Upper lobe of right lung (tissue), 1 donor: Measurements from ENCODE around the gene PCDHGA6. TPM values are rescaled to one million over a fixed set of nuclear protein-coding genes. Genes with fewer than 3 reads are reported as not detected.
"Not testable (repeated sequence)": the region's sequence is repeated elsewhere in the genome, so short reads cannot be mapped to it uniquely, and the experiment has no call there.

Experiments
- ATAC-seq: fragments of 200-7000 bp; cut with Tn5 transposase; one replicate; pipeline ENCODE4 v1.9.1; 2020; ENCODE audit warnings: mild to moderate bottlenecking, moderate library complexity
- DNase-seq: peaks from one replicate; pipeline ENCODE4 v3.0.0-alpha.2; 2020
- H3K27ac ChIP-seq: fragments of 200-600 bp; one replicate; pipeline ENCODE4 v1.8.0; 2022
- H3K27me3 ChIP-seq: fragments of 200-600 bp; one replicate; pipeline ENCODE4 v1.8.0; 2022; ENCODE audit warnings: mild to moderate bottlenecking
- H3K36me3 ChIP-seq: fragments of 200-600 bp; one replicate; pipeline ENCODE4 v1.8.0; 2022
- H3K4me1 ChIP-seq: fragments of 200-600 bp; one replicate; pipeline ENCODE4 v1.8.0; 2022
- H3K4me3 ChIP-seq: fragments of 200-600 bp; one replicate; pipeline ENCODE4 v1.8.0; 2022; ENCODE audit warnings: mild to moderate bottlenecking
- H3K9me3 ChIP-seq: fragments of 200-600 bp; one replicate; pipeline ENCODE4 v1.8.0; 2022
- CTCF ChIP-seq: fragments of 200-600 bp; IDR thresholded peaks from one replicate; pipeline ENCODE4 v1.8.0; 2022; ENCODE audit warnings: antibody characterized with exemption
- intact Hi-C: fragments of 100-400 bp; cut with DNase I; formaldehyde crosslinking; loops from one replicate; pipeline ENCODE4 v1.11.0; 2022
- total RNA-seq: library from RNA; stranded (reverse); fragmentation: NEBNext Ultra II Directional; extraction: Animal tissue kit (Norgen Biotek cat#: 25700); gene quantifications from one replicate; pipeline ENCODE4 v1.2.1, GENCODE V29; 2021
- donor health status: DM: no; HTN: yes; CAD: no; lungs with severe emphysema.

The PCDHGA6 gene
- total RNA-seq, 1 donor from 2014 or later, result 3.9 TPM

DNA sequence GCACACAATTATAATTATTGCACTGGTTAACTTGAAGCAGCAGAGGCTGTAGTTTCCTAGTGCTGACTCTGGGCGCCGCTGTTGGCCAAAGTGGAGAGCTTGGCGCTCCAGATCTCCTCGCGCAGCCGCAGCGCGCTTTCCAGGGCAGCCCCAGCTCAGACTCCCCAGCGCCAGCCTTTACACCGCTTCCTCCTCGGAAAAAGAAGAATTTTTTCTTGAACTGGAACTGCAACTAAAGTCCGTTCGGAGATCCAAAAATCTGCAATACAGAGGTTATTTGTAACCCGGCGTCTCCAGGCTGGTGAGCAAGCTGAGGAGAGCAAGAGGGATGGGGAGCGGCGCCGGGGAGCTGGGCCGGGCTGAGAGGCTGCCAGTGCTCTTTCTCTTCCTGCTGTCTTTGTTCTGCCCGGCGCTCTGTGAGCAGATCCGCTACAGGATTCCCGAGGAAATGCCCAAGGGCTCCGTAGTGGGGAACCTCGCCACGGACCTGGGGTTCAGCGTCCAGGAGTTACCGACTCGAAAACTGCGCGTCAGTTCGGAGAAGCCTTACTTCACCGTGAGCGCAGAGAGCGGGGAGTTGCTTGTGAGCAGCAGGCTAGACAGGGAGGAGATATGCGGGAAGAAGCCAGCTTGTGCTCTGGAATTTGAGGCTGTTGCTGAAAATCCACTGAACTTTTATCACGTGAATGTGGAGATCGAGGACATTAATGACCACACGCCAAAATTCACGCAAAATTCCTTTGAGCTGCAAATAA is 14.0 kb downstream of the PCDHGA6 start, which contains the start of gene PCDHGB4:
Gene PCDHGB4, plus strand, starts transcription at position 142 of the 755 bp plus-strand sequence. Its CDS starts 187 bp downstream, at position 329.
- peaks cover 31% of the 10 kb centered on the region for H3K9me3 ChIP-seq
- H3K4me1 ChIP-seq, H3K27ac ChIP-seq, H3K4me3 ChIP-seq, intact Hi-C loops, H3K36me3 ChIP-seq, H3K27me3 ChIP-seq: not testable (repeated sequence)
- DNase-seq, result peak; percentile 74
- TF ChIP-seq CTCF, result peak; percentile 42
- peak; percentile 92 for ATAC-seq

DNA sequence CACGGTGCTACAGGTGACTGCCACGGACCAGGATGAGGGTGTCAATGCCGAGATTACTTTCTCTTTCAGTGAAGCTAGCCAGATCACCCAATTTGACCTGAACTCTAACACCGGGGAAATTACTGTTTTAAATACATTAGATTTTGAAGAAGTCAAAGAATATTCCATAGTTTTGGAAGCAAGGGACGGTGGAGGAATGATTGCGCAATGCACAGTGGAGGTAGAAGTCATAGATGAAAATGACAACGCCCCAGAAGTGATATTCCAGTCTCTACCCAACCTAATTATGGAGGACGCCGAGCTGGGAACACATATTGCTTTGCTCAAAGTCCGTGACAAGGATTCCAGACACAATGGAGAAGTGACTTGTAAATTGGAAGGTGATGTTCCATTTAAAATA is 15.0 kb downstream of the PCDHGA6 start:
- Histone ChIP-seq H3K27ac (no peak overlapping the region), H3K36me3 (no peaks in the 10 kb centered on the region), H3K4me1 (no peaks in the 10 kb centered on the region), H3K9me3 (peaks cover 40% of the 10 kb centered on the region), H3K27me3 (peaks cover 10% of the 10 kb centered on the region), H3K4me3 (no peak overlapping the region)
- TF ChIP-seq CTCF, result no peak
- ATAC-seq, result no peak
- intact Hi-C loops, result no loop called here
- no peak for DNase-seq

DNA sequence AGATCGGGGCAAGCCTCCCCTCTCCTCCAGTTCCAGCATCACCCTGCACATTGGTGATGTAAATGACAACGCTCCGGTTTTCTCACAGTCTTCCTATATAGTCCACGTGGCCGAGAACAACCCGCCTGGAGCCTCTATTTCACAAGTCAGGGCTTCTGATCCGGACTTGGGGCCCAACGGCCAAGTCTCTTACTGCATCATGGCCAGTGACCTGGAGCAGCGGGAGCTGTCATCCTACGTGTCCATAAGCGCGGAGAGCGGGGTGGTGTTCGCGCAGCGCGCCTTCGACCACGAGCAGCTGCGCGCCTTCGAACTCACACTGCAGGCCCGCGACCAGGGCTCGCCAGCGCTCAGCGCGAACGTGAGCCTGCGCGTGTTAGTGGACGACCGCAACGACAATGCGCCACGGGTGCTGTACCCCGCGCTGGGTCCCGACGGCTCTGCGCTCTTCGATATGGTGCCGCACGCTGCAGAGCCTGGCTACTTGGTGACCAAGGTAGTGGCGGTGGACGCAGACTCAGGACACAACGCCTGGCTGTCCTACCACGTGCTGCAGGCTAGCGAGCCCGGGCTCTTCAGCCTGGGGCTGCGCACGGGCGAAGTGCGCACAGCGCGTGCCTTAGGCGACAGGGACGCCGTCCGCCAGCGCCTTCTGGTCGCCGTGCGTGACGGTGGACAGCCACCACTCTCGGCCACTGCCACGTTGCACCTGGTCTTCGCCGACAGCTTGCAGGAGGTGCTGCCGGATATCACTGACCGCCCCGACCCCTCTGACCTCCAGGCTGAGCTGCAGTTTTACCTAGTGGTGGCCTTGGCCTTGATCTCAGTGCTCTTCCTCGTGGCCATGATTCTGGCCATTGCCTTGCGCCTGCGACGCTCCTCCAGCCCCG is 15.7 kb downstream of the PCDHGA6 start:
- Histone ChIP-seq H3K27me3 (peaks cover 16% of the 10 kb centered on the region), H3K4me1 (no peaks in the 10 kb centered on the region), H3K9me3 (peaks cover 39% of the 10 kb centered on the region), H3K4me3 (no peak overlapping the region), H3K36me3 (no peaks in the 10 kb centered on the region), H3K27ac (no peak overlapping the region)
- intact Hi-C loops, result no loop called here
- ATAC-seq (no peak), DNase-seq (no peak)
- TF ChIP-seq CTCF, result no peak

DNA sequence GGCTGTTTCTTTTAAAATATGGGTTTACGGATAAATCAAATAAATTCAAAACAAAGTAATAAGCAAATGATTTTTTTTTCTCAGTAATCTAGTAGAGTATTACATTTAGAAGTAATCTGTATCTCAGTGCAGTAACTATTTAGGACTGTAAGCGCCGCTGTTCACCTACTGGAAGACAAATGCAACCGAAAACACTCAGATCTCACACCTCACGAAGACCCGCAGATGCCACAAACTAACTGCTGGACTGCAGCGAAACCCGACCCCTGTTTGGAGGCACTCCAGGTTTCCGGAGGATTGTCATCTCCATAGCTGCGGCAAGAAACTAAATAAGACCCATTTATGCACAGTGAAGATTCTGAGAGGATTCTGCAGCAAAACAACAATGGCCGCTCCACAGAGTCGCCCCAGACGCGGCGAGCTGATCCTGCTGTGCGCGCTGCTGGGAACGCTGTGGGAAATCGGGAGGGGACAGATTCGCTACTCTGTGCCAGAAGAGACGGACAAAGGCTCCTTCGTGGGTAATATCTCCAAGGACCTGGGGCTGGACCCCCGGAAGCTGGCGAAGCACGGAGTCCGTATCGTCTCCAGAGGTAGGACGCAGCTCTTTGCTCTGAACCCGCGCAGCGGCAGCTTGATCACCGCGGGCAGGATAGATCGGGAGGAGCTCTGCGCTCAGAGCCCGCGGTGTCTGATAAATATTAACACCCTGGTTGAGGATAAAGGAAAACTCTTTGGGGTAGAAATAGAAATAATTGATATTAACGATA is 18.9 kb downstream of the PCDHGA6 start, which contains the start of gene PCDHGA8:
Gene PCDHGA8, plus strand, starts transcription at position 205 of the 770 bp plus-strand sequence. Its CDS starts 181 bp downstream, at position 386.
- peaks cover 16% of the 10 kb centered on the region for H3K27me3 ChIP-seq
- no peaks in the 10 kb centered on the region for H3K4me1 ChIP-seq
- H3K36me3 ChIP-seq, result no peaks in the 10 kb centered on the region
- peaks cover 36% of the 10 kb centered on the region for H3K9me3 ChIP-seq
- no peak within 1 kb of the TSS for H3K27ac ChIP-seq
- intact Hi-C loops, result no loop called here
- peak; percentile 12 for TF ChIP-seq CTCF
- no peak within 1 kb of the TSS for H3K4me3 ChIP-seq
- ATAC-seq (no peak), DNase-seq (no peak)

GRCh38 chr5:141393267-141393666 is 19.6 kb downstream of the PCDHGA6 start:
- no peaks in the 10 kb centered on the region for H3K36me3 ChIP-seq
- H3K27me3 ChIP-seq, result peaks cover 16% of the 10 kb centered on the region
- H3K4me3 ChIP-seq, result no peak overlapping the region
- ATAC-seq (no peak), DNase-seq (no peak)
- peaks cover 36% of the 10 kb centered on the region for H3K9me3 ChIP-seq
- H3K27ac ChIP-seq, result no peak overlapping the region
- H3K4me1 ChIP-seq, result no peaks in the 10 kb centered on the region
- intact Hi-C loops, result no loop called here
- no peak for TF ChIP-seq CTCF

DNA sequence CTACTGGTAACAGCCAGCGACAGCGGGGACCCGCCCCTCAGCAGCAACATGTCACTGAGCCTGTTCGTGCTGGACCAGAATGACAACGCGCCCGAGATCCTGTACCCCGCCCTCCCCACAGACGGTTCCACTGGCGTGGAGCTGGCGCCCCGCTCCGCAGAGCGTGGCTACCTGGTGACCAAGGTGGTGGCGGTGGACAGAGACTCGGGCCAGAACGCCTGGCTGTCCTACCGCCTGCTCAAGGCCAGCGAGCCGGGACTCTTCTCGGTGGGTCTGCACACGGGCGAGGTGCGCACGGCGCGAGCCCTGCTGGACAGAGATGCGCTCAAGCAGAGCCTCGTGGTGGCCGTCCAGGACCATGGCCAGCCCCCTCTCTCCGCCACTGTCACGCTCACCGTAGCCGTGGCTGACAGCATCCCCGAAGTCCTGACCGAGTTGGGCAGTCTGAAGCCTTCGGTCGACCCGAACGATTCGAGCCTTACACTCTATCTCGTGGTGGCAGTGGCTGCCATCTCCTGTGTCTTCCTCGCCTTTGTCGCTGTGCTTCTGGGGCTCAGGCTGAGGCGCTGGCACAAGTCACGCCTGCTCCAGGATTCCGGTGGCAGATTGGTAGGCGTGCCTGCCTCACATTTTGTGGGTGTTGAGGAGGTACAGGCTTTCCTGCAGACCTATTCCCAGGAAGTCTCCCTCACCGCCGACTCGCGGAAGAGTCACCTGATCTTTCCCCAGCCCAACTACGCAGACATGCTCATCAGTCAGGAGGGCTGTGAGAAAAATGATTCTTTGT is 20.9 kb downstream of the PCDHGA6 start:
- ATAC-seq, DNase-seq, H3K27ac ChIP-seq, H3K36me3 ChIP-seq, H3K4me1 ChIP-seq, H3K4me3 ChIP-seq, intact Hi-C loops: not testable (repeated sequence)
- H3K9me3 ChIP-seq, result peaks cover 29% of the 10 kb centered on the region
- peaks cover 23% of the 10 kb centered on the region for H3K27me3 ChIP-seq
